CD4-positive, CD25-positive, alpha-beta regulatory T cell (primary cell): ENCODE results near the gene CENPP. TPM values are rescaled to one million over a fixed set of nuclear protein-coding genes. Genes with fewer than 3 reads are reported as not detected.

ENCODE experiments used
- ATAC-seq, 2 donors: fragments of 150-1000 bp; cut with Tn5 transposase; one replicate each; pipeline ENCODE4 v1.10.0; 2021; ENCODE audit warnings: low read depth in 2 of 2, moderate number of reproducible peaks in 2 of 2, moderate library complexity in 1 of 2
- DNase-seq, 3 donors: peaks; one replicate each; pipeline versions ENCODE4 v3.0.0 to v3.0.0-alpha.2; 2012 to 2022; ENCODE audit warnings: mixed read lengths in 1 of 3
- H3K27ac ChIP-seq: one replicate; pipeline ENCODE4 v1.7.0; 2013; ENCODE audit warnings: mild to moderate bottlenecking, low read length; ENCODE audit not compliant: insufficient read depth, poor library complexity, severe bottlenecking
- H3K27me3 ChIP-seq: one replicate; pipeline ENCODE4 v1.7.0; 2013; ENCODE audit warnings: low read length; ENCODE audit not compliant: control insufficient read depth, insufficient read depth
- H3K36me3 ChIP-seq: one replicate; pipeline ENCODE4 v1.7.0; 2013; ENCODE audit warnings: mild to moderate bottlenecking, low read length, moderate library complexity; ENCODE audit not compliant: control insufficient read depth, insufficient read depth
- H3K4me1 ChIP-seq: 2 replicates; pipeline ENCODE4 v1.7.0; 2013; ENCODE audit warnings: mild to moderate bottlenecking, low read length; ENCODE audit not compliant: insufficient read depth, control insufficient read depth, poor library complexity, severe bottlenecking
- H3K4me3 ChIP-seq: one replicate; pipeline ENCODE4 v1.7.0; 2013; ENCODE audit warnings: low read depth, mild to moderate bottlenecking, low read length, moderate library complexity
- H3K9me3 ChIP-seq, 2 experiments: 1 replicate in 1 of 2; 2 replicates in 1 of 2; pipeline ENCODE4 v1.7.0; 2013; ENCODE audit warnings: low read length in 2 of 2, mild to moderate bottlenecking in 1 of 2, moderate library complexity in 1 of 2; ENCODE audit not compliant: control insufficient read depth in 2 of 2
- H3K27ac Mint-ChIP-seq, 3 donors: one replicate each; pipeline ENCODE4 v1.8.0; 2020 to 2022; ENCODE audit warnings: mild to moderate bottlenecking in 3 of 3, mixed read lengths in 3 of 3, moderate library complexity in 2 of 3
- H3K27me3 Mint-ChIP-seq: one replicate; pipeline ENCODE4 v1.8.0; 2022; ENCODE audit warnings: mild to moderate bottlenecking, mixed read lengths
- H3K36me3 Mint-ChIP-seq: one replicate; pipeline ENCODE4 v1.8.0; 2020; ENCODE audit warnings: mixed read lengths
- H3K4me1 Mint-ChIP-seq, 4 donors: one replicate each; pipeline ENCODE4 v1.8.0; 2020 to 2022; ENCODE audit warnings: mixed read lengths in 4 of 4, mild to moderate bottlenecking in 1 of 4
- H3K4me3 Mint-ChIP-seq, 4 donors: one replicate each; pipeline ENCODE4 v1.8.0; 2020 to 2022; ENCODE audit warnings: mild to moderate bottlenecking in 4 of 4, mixed read lengths in 4 of 4, moderate library complexity in 3 of 4
- H3K9me3 Mint-ChIP-seq, 7 donors: one replicate each; pipeline ENCODE4 v1.8.0; 2020 to 2022; ENCODE audit warnings: mixed read lengths in 7 of 7, mild to moderate bottlenecking in 3 of 7, moderate library complexity in 2 of 7
- polyA plus RNA-seq, 4 donors: library from polyadenylated mRNA; unstranded; fragments of 300-500 nt; fragmentation: Illumina TruSeq; gene quantifications; one replicate each; pipeline ENCODE4 v1.2.3, GENCODE V29; 2021
- total RNA-seq: library from RNA; stranded (reverse); gene quantifications from one replicate; pipeline ENCODE4 v1.2.3, GENCODE V29; 2022

CENPP gene
- total and polyA plus RNA-seq, 5 donors from 2014 or later = 2.7 to 6.1 (median 4.4) TPM

- H3K4me3 ChIP-seq = no peak overlapping the region
- Mint-ChIP-seq H3K4me3 (no peak overlapping the region), H3K27ac (no peak overlapping the region), H3K9me3 (peaks cover 0 to 2% (median 0%) of the 10 kb centered on the region in 7 donors), H3K27me3 (no peaks in the 10 kb centered on the region), H3K36me3 (no peaks in the 10 kb centered on the region), H3K4me1 (peaks cover 0 to 5% (median 0%) of the 10 kb centered on the region in 4 donors)
- H3K4me1 ChIP-seq = no peaks in the 10 kb centered on the region
- H3K27me3 ChIP-seq = no peaks in the 10 kb centered on the region
- no peak overlapping the region for H3K27ac ChIP-seq
- ATAC-seq = no peak
- H3K36me3 ChIP-seq = no peaks in the 10 kb centered on the region
- no peaks in the 10 kb centered on the region for H3K9me3 ChIP-seq
- DNase-seq = no peak
Measured at GRCh38 chr9:92446536-92446935, 120.8 kb downstream of the CENPP start.

GRCh38 chr9:92455217-92455616 lies 129.5 kb downstream of the CENPP start:
- Histone ChIP-seq H3K27me3 (no peaks in the 10 kb centered on the region), H3K36me3 (no peaks in the 10 kb centered on the region), H3K4me3 (no peak overlapping the region), H3K9me3 (no peaks in the 10 kb centered on the region), H3K4me1 (no peaks in the 10 kb centered on the region), H3K27ac (no peak overlapping the region)
- Mint-ChIP-seq H3K9me3 (no peaks in the 10 kb centered on the region), H3K36me3 (no peaks in the 10 kb centered on the region), H3K4me3 (no peak overlapping the region), H3K27ac (no peak overlapping the region), H3K4me1 (no peaks in the 10 kb centered on the region), H3K27me3 (no peaks in the 10 kb centered on the region)
- DNase-seq (peak in 1 of 3 donors; percentile 22), ATAC-seq (no peak)

- Histone ChIP-seq H3K9me3 (no peaks in the 10 kb centered on the region), H3K36me3 (no peaks in the 10 kb centered on the region), H3K4me1 (no peaks in the 10 kb centered on the region), H3K4me3 (no peak overlapping the region), H3K27ac (no peak overlapping the region), H3K27me3 (no peaks in the 10 kb centered on the region)
- H3K27me3 Mint-ChIP-seq = no peaks in the 10 kb centered on the region
- DNase-seq (no peak), ATAC-seq (no peak)
- no peak overlapping the region for H3K4me3 Mint-ChIP-seq
- no peaks in the 10 kb centered on the region for H3K9me3 Mint-ChIP-seq
- no peaks in the 10 kb centered on the region for H3K36me3 Mint-ChIP-seq
- H3K27ac Mint-ChIP-seq = no peak overlapping the region
- no peaks in the 10 kb centered on the region for H3K4me1 Mint-ChIP-seq
Measured at GRCh38 chr9:92457576-92457975, 131.8 kb downstream of the CENPP start.

GRCh38 chr9:92463387-92463786 lies 137.6 kb downstream of the CENPP start:
- H3K4me1 ChIP-seq = no peaks in the 10 kb centered on the region
- Mint-ChIP-seq H3K4me3 (no peak overlapping the region), H3K9me3 (no peaks in the 10 kb centered on the region), H3K27ac (no peak overlapping the region), H3K27me3 (no peaks in the 10 kb centered on the region), H3K36me3 (no peaks in the 10 kb centered on the region), H3K4me1 (peaks cover 0 to 1% (median 0%) of the 10 kb centered on the region in 4 donors)
- H3K27me3 ChIP-seq = no peaks in the 10 kb centered on the region
- ATAC-seq = no peak
- H3K36me3 ChIP-seq = no peaks in the 10 kb centered on the region
- no peak for DNase-seq
- no peaks in the 10 kb centered on the region for H3K9me3 ChIP-seq
- H3K4me3 ChIP-seq = no peak overlapping the region
- H3K27ac ChIP-seq = no peak overlapping the region

GRCh38 chr9:92463984-92464383 lies 138.2 kb downstream of the CENPP start:
- Mint-ChIP-seq H3K9me3 (no peaks in the 10 kb centered on the region), H3K27me3 (no peaks in the 10 kb centered on the region), H3K36me3 (no peaks in the 10 kb centered on the region), H3K4me1 (peaks cover 0 to 1% (median 0%) of the 10 kb centered on the region in 4 donors), H3K27ac (no peak overlapping the region), H3K4me3 (no peak overlapping the region)
- Histone ChIP-seq H3K27ac (no peak overlapping the region), H3K9me3 (no peaks in the 10 kb centered on the region), H3K36me3 (no peaks in the 10 kb centered on the region), H3K4me3 (no peak overlapping the region), H3K27me3 (no peaks in the 10 kb centered on the region), H3K4me1 (no peaks in the 10 kb centered on the region)
- DNase-seq (no peak), ATAC-seq (no peak)

- Histone ChIP-seq H3K4me3 (no peak overlapping the region), H3K36me3 (no peaks in the 10 kb centered on the region), H3K9me3 (no peaks in the 10 kb centered on the region), H3K27me3 (no peaks in the 10 kb centered on the region), H3K4me1 (no peaks in the 10 kb centered on the region), H3K27ac (no peak overlapping the region)
- Mint-ChIP-seq H3K9me3 (no peaks in the 10 kb centered on the region), H3K27me3 (no peaks in the 10 kb centered on the region), H3K4me1 (peaks cover 0 to 1% (median 0%) of the 10 kb centered on the region in 4 donors), H3K36me3 (no peaks in the 10 kb centered on the region), H3K4me3 (no peak overlapping the region), H3K27ac (no peak overlapping the region)
- no peak for DNase-seq
- ATAC-seq = no peak
Measured at GRCh38 chr9:92467041-92467440, 141.3 kb downstream of the CENPP start.

- no peaks in the 10 kb centered on the region for H3K36me3 ChIP-seq
- no peak overlapping the region for H3K4me3 Mint-ChIP-seq
Measured at GRCh38 chr9:92467511-92467910, 141.8 kb downstream of the CENPP start.

GRCh38 chr9:92468206-92468605 lies 142.5 kb downstream of the CENPP start:
- Histone ChIP-seq H3K27me3 (no peaks in the 10 kb centered on the region), H3K36me3 (no peaks in the 10 kb centered on the region), H3K9me3 (no peaks in the 10 kb centered on the region), H3K27ac (no peak overlapping the region), H3K4me1 (no peaks in the 10 kb centered on the region), H3K4me3 (no peak overlapping the region)
- Mint-ChIP-seq H3K9me3 (no peaks in the 10 kb centered on the region), H3K4me3 (no peak overlapping the region), H3K27me3 (no peaks in the 10 kb centered on the region), H3K4me1 (peaks cover 0 to 1% (median 0%) of the 10 kb centered on the region in 4 donors), H3K36me3 (no peaks in the 10 kb centered on the region), H3K27ac (no peak overlapping the region)
- no peak for DNase-seq
- no peak for ATAC-seq

More at GRCh38 chr9:92467511-92467910, 141.8 kb downstream of the CENPP start:
- no peaks in the 10 kb centered on the region for H3K4me1 ChIP-seq
- ATAC-seq (no peak), DNase-seq (no peak)
- H3K4me1 Mint-ChIP-seq = peaks cover 0 to 1% (median 0%) of the 10 kb centered on the region in 4 donors
- no peaks in the 10 kb centered on the region for H3K36me3 Mint-ChIP-seq
- H3K27ac ChIP-seq = no peak overlapping the region
- no peak overlapping the region for H3K4me3 ChIP-seq
- H3K9me3 ChIP-seq = no peaks in the 10 kb centered on the region
- H3K27me3 ChIP-seq = no peaks in the 10 kb centered on the region
- H3K27me3 Mint-ChIP-seq = no peaks in the 10 kb centered on the region
- no peak overlapping the region for H3K27ac Mint-ChIP-seq
- H3K9me3 Mint-ChIP-seq = no peaks in the 10 kb centered on the region
